Skeletal muscle tissue (tissue), 4 donors: ENCODE data around the gene LAMC3. TPM values are rescaled to one million over a fixed set of nuclear protein-coding genes. Genes with fewer than 3 reads are reported as not detected.
"Not testable (repeated sequence)": the region's sequence is repeated elsewhere in the genome, so short reads cannot be mapped to it uniquely, and the experiment has no call there.

ENCODE experiments used
- H3K27ac ChIP-seq: one replicate; pipeline ENCODE4 v1.7.0; 2013; ENCODE audit warnings: mild to moderate bottlenecking, low read depth, low read length, inconsistent platforms
- H3K27me3 ChIP-seq, 3 donors: one replicate each; pipeline ENCODE4 v1.7.0; 2013; ENCODE audit warnings: low read length in 3 of 3; ENCODE audit not compliant: control insufficient read depth in 3 of 3, insufficient read depth in 3 of 3
- H3K36me3 ChIP-seq, 3 donors: one replicate each; pipeline ENCODE4 v1.7.0; 2013; ENCODE audit warnings: low read length in 3 of 3; ENCODE audit not compliant: control insufficient read depth in 3 of 3, insufficient read depth in 3 of 3
- H3K4me1 ChIP-seq, 3 donors: one replicate each; pipeline ENCODE4 v1.7.0; 2013; ENCODE audit warnings: low read length in 3 of 3, mild to moderate bottlenecking in 3 of 3; ENCODE audit not compliant: control insufficient read depth in 3 of 3, insufficient read depth in 3 of 3
- H3K4me3 ChIP-seq, 3 donors: one replicate each; pipeline ENCODE4 v1.7.0; 2013; ENCODE audit warnings: low read length in 3 of 3
- H3K9ac ChIP-seq, 3 donors: one replicate each; pipeline ENCODE4 v1.7.0; 2013; ENCODE audit warnings: low read length in 3 of 3, mild to moderate bottlenecking in 3 of 3, moderate library complexity in 2 of 3, low read depth in 1 of 3
- H3K9me3 ChIP-seq, 3 donors: one replicate each; pipeline ENCODE4 v1.7.0; 2013; ENCODE audit warnings: low read length in 3 of 3; ENCODE audit not compliant: control insufficient read depth in 3 of 3
- total RNA-seq: library from RNA; depleted of rRNA; stranded (reverse); fragments of >200 nt; gene quantifications from one replicate; pipeline ENCODE4 v1.2.3, GENCODE V29; 2014
- donor health status: Osteomylitis.

The LAMC3 gene
- total RNA-seq, 1 donor from 2014 or later: 0.52 TPM

DNA sequence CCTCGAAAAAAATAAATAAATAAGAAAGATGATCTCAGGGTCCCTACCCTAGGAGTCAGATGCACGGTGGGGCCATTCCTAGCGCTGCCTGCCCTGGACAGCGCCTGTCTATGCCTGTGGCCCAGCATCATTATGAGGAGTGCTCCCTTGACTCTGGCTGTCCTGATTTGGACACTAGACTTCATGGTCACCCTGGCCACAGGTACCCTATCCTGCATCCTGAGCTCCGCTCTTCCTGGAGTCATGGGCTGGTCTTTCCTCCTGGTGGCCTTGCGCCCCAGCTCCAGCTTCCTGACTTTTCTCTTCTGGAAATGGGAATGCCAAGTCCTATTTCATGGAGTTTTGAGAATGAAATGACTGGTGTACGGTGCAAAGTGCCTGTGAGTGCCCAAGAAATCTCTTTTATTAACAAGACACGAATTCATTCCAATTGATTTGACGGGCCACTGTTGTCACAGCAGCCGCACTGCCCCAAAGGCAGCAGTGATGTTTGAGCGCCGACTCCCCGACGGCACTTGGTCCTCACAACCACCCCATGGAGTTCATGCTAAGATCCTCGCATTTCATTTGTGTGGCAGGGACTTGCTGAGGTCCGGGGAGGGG, 86.8 kb downstream of the LAMC3 start:
- Histone ChIP-seq H3K4me3 (peak overlapping the region in 2 of 3 donors; percentile 6 to 48), H3K9ac (peak overlapping the region in 1 of 3 donors; percentile 25), H3K27me3 (peaks cover 51 to 66% (median 52%) of the 10 kb centered on the region in 3 donors), H3K9me3 (no peaks in the 10 kb centered on the region), H3K36me3 (no peaks in the 10 kb centered on the region), H3K4me1 (peaks cover 11 to 18% (median 17%) of the 10 kb centered on the region in 3 donors), H3K27ac (no peak overlapping the region)

DNA sequence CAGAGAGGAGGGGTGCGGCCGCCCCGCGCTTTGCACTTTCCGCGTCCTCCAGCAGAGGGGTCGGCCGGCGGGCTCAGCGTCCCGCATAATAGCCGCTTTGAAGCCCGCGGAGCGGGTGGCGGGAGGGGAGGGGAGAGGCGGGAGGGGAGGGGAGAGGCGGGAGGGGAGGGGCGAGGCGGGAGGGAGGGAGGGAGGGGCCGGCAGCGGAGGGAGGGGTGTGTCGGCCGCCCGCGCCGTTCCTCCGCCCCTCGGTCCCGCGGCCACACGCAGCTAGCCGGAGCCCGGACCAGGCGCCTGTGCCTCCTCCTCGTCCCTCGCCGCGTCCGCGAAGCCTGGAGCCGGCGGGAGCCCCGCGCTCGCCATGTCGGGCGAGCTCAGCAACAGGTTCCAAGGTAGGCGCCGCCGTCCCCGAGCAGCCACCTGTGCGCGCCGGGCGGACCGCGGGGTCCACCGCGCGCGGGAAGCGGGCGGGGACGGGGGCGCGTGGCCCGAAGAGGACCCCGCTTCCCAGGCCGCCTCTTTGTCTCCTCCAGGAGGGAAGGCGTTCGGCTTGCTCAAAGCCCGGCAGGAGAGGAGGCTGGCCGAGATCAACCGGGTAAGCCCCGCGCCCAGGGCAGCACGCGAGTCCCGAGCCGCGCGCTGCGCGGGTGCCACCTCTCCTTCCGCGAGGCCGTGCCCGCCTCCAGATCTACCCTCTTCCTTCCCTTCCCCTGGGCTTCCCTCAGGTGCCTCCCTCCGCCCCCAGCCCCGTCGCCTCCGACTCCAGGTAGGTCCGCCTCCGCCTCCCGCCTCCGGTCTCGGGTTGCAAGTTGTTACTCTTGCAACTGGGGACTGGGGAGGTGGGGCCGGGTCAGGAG, 87.5 kb downstream of the LAMC3 start, which contains the start of gene AIF1L:
AIF1L (plus strand) TSS at position 263 of the 857 bp plus-strand sequence; CDS start at position 362, 99 bp downstream.
- peak within 1 kb of the TSS in 1 of 3 donors; percentile 62 for H3K9ac ChIP-seq

DNA sequence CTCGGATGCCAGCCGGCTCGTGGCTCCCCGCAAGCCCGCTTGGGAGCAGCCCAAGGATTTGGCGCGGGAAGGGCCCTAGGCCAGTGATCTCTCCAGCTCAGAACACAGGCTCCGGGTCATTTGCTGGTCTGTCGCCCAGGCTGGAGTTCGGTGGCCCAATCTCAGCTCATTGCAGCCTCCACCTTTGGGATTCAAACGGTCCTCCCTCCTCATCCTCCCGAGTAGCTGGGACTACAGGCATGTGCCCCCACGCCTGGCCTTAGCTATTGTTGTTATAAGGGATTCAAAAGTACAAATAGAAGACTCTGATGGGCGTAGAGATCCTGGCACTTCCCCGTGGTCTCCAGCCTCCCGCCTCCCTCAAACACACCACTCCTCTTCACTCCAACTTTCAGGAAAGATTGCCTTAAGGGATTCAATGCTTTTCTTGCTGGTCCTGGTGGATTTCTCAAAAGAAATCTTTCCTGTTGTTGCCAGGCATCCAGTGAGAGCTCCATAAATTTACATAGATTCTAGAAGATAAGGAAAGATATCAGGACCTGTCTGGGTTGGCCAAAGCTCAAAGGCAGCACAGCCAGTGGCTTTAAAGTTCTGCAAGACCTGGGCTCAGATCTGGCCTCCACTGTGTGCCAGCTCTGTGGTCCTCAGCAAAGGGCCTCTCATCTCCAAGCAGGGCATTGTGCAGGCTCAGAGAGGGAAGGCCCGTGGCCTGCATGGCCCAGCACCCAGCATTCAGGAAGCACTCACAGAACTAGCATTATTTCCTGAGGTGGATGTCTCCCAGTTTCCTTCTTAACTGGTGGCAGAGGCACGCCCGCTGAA, 88.4 kb downstream of the LAMC3 start:
- Histone ChIP-seq H3K36me3 (no peaks in the 10 kb centered on the region), H3K9me3 (no peaks in the 10 kb centered on the region), H3K27ac (no peak overlapping the region), H3K27me3 (peaks cover 46 to 57% (median 51%) of the 10 kb centered on the region in 3 donors), H3K9ac (peak overlapping the region in 1 of 3 donors; percentile 62), H3K4me3 (peak overlapping the region; percentile 47 to 63 (median 54)), H3K4me1 (peaks cover 11 to 25% (median 17%) of the 10 kb centered on the region in 3 donors)

More for the DNA sequence above, 87.5 kb downstream of the LAMC3 start, which contains the start of gene AIF1L:
- Histone ChIP-seq H3K36me3 (no peaks in the 10 kb centered on the region), H3K4me1 (peaks cover 11 to 18% (median 17%) of the 10 kb centered on the region in 3 donors), H3K27ac (no peak within 1 kb of the TSS), H3K9me3 (no peaks in the 10 kb centered on the region), H3K27me3 (peaks cover 51 to 66% (median 52%) of the 10 kb centered on the region in 3 donors), H3K4me3 (peak within 1 kb of the TSS; percentile 47 to 56 (median 54))

DNA sequence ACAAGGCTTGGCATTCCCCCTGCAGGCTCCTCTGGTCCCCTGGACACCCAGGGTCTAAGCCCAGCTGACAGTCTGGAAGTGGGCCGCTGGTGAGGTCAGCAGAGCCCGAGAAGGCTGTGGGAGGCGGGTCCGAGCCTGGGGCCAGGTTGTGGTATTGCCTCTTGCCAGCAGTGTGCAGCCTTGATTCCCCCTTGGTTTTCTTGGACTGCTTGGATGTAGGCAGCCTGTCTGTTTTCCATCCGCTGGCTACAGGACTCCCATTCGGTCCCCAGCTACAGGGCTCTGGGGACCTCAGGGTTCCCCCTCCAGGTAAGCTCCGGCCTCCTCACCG, 88.9 kb downstream of the LAMC3 start:
- Histone ChIP-seq H3K36me3 (no peaks in the 10 kb centered on the region), H3K27ac (no peak overlapping the region), H3K9ac (peak overlapping the region in 1 of 3 donors; percentile 62), H3K27me3 (peaks cover 46 to 52% (median 49%) of the 10 kb centered on the region in 3 donors), H3K9me3 (no peaks in the 10 kb centered on the region), H3K4me3 (peak overlapping the region in 2 of 3 donors; percentile 54 to 63), H3K4me1 (peaks cover 13 to 29% (median 17%) of the 10 kb centered on the region in 3 donors)

DNA sequence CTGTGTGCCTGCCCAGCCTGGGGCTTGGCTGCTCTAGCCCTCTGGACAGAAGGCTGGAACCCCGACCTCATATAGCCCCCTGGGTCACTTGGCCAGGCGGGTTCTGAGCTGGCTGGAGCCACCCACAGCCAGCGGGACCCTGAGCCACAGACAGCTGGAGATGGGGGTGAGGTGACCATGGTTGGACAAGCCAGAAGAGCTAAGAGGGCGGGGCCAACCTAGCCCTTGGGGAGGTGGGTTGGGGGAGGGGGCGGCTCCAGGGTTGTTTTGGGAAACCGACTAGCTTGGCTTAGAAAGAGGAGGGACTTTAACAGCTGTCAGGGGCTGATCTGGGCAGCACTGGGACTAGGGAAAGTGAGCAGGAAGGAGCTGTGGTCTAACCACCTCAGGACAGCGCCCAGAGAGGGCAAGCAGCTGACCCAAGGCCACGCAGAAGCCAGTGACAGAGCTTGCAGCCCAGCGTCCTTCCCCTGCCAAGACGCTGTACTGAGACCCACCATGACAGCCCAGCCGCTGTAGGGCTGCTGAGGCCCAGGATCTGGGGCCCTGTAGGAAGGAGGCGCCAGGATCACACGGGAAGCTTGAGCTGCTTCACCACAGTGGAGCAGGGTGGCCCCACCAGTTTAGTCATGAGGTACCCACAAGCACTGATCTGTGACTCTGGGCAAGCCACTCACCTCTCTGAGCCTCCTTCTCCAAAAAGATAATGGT, 89.6 kb downstream of the LAMC3 start:
- Histone ChIP-seq H3K9me3 (no peaks in the 10 kb centered on the region), H3K4me3 (peak overlapping the region in 1 of 3 donors; percentile 63), H3K27me3 (peaks cover 46 to 50% (median 49%) of the 10 kb centered on the region in 3 donors), H3K4me1 (peaks cover 13 to 32% (median 17%) of the 10 kb centered on the region in 3 donors), H3K9ac (peak overlapping the region in 1 of 3 donors; percentile 62), H3K27ac (no peak overlapping the region), H3K36me3 (no peaks in the 10 kb centered on the region)

DNA sequence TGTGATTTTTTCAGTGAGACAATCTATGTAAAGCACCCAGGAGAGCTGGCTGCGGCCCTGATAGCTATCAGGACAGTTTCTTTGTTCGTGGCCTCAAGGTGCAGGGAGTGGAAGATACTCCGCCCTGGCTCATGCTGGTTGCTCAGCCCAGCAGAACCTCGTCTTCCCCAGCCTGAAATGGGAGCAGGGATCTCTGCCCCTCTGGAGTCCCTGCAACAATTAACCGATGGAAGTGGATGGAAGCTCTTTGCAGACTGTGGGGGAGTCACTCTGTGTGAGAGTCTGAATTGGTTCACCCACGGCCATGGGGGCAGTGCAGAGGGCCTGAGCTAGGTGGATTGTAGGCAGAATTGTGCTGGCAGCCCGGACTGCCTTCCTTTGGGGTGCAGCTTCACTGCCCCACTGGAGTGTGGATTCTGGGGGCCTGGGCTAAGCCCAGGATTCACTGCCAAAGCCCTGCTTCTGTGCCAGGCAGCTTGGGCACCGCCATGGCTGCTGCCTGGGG, 90.2 kb downstream of the LAMC3 start:
- H3K4me3 ChIP-seq: no peak overlapping the region
- H3K4me1 ChIP-seq: peaks cover 13 to 32% (median 17%) of the 10 kb centered on the region in 3 donors
- no peak overlapping the region for H3K9ac ChIP-seq
- H3K36me3 ChIP-seq: no peaks in the 10 kb centered on the region
- H3K27ac ChIP-seq: no peak overlapping the region
- peaks cover 43 to 47% (median 46%) of the 10 kb centered on the region in 3 donors for H3K27me3 ChIP-seq
- no peaks in the 10 kb centered on the region for H3K9me3 ChIP-seq

DNA sequence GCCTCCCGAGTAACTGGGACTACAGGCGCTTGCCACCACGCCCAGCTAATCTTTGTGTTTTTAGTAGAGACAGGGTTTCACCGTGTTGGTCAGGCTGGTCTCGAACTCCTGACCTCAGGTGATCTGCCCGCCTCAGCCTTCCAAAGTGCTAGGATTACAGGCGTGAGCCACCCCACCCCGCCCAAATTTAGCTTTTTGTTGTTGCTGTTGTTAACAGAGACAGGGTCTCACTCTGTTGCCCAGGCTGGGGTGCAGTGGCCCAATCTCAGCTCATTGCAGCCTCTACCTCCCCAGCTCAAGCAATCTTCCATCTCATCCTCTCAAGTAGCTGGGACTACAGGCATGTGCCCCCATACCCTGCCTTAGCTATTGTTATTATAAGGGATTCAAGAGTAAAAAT, 90.9 kb downstream of the LAMC3 start:
- Histone ChIP-seq H3K27me3 (peaks cover 36 to 40% (median 40%) of the 10 kb centered on the region in 3 donors), H3K4me1 (peaks cover 13 to 32% (median 17%) of the 10 kb centered on the region in 3 donors)
- not testable (repeated sequence) for H3K36me3 ChIP-seq, H3K9ac ChIP-seq, H3K27ac ChIP-seq, H3K9me3 ChIP-seq, H3K4me3 ChIP-seq

DNA sequence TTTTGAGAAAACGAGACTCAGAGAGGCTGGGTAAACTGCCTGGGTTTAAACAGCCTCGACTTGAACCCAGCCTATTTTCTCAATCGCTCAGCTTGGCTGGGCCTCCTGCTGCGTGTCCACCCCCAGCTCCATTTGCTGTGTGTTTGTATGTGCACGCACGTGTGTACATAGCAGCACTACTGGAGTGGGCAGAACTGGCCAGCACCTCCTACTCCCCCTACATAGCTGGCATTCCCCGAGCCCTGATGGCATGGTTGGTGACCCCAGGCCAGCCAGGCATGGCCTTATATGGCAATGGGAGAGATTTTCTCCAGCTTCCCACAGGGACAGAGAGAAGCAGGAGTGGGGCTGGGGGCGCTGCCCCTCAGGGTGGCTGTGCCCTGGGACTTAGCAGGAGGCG, 91.5 kb downstream of the LAMC3 start:
- Histone ChIP-seq H3K27ac (no peak overlapping the region), H3K4me3 (no peak overlapping the region), H3K27me3 (peaks cover 32 to 36% (median 34%) of the 10 kb centered on the region in 3 donors), H3K9me3 (no peaks in the 10 kb centered on the region), H3K9ac (no peak overlapping the region), H3K4me1 (peaks cover 13 to 32% (median 17%) of the 10 kb centered on the region in 3 donors), H3K36me3 (no peaks in the 10 kb centered on the region)
